ENCODE results near the gene RXFP4.

GRCh38 chr1:155912056-155912536 lies 29.3 kb upstream of the RXFP4 start:
- no peak for TF ChIP-seq CTCF (IDR thresholded peaks at IDR 0.05)
- no peak for TF ChIP-seq POLR2A (IDR thresholded peaks at IDR 0.05)

All from testis (tissue), 2 donors.